Bronchial epithelial cell (primary cell): ENCODE data around the gene ZNF423. TPM values are rescaled to one million over a fixed set of nuclear protein-coding genes. Genes with fewer than 3 reads are reported as not detected.

ENCODE experiments used
- DNase-seq: peaks from one replicate; pipeline ENCODE4 v3.0.0-alpha.2; 2010; ENCODE audit warnings: low read depth
- FAIRE-seq: peaks from 2 replicates; lab custom pipeline; 2011; peaks lifted over from hg19 to GRCh38; lab: Jason Lieb, UNC
- H3K27me3 ChIP-seq: 2 replicates; pipeline ENCODE4 v1.5.1; 2011; ENCODE audit warnings: low read length; ENCODE audit not compliant: control insufficient read depth, insufficient read depth
- H3K36me3 ChIP-seq: 2 replicates; pipeline ENCODE4 v1.5.1; 2011; ENCODE audit warnings: low read length; ENCODE audit not compliant: control insufficient read depth, insufficient read depth
- H3K4me3 ChIP-seq: 2 replicates; pipeline ENCODE4 v1.5.1; 2011; ENCODE audit warnings: mild to moderate bottlenecking, low read depth, low read length, control low read depth
- CTCF ChIP-seq: IDR thresholded peaks from 2 replicates; pipeline ENCODE4 v1.5.1; 2011; ENCODE audit warnings: mild to moderate bottlenecking, moderate library complexity, low read length, control low read depth, inconsistent platforms; ENCODE audit not compliant: insufficient read depth, severe bottlenecking
- total RNA-seq: library from RNA; depleted of rRNA; stranded (reverse); fragments of >200 nt; gene quantifications from 2 replicates; pipeline ENCODE4 v1.2.1, GENCODE V29; 2014

Gene ZNF423
- total RNA-seq, 1 donor from 2014 or later, result under 0.01 TPM

GRCh38 chr16:49755716-49756505 lies 100.0 kb downstream of the ZNF423 start:
- Histone ChIP-seq H3K4me3 (no peak overlapping the region), H3K27me3 (no peaks in the 10 kb centered on the region), H3K36me3 (no peaks in the 10 kb centered on the region)
- no peak for DNase-seq
- TF ChIP-seq CTCF, result no peak
- FAIRE-seq, result no peak

DNA sequence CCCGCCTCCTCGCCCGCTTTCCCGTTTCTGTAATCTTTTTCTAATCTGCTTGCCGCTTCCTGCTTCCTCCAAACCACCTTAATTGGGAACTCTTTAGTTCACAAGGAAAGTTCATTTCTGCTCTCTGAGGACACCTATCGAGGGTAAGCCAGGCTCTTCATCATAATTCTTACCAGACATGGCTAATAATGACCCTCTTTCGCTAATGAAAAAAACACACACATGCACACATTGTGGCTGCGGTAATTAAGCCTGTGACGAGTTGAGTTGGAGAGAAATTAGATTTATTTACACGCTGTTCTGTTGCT lies 100.6 kb downstream of the ZNF423 start:
- FAIRE-seq, result no peak
- H3K4me3 ChIP-seq, result no peak overlapping the region
- TF ChIP-seq CTCF, result peak; percentile 21
- peak; percentile 27 for DNase-seq
- H3K27me3 ChIP-seq, result no peaks in the 10 kb centered on the region
- no peaks in the 10 kb centered on the region for H3K36me3 ChIP-seq

GRCh38 chr16:49754495-49755312 lies 101.2 kb downstream of the ZNF423 start:
- FAIRE-seq, result no peak

GRCh38 chr16:49750341-49751000 lies 105.4 kb downstream of the ZNF423 start:
- H3K4me3 ChIP-seq, result no peak overlapping the region
- no peaks in the 10 kb centered on the region for H3K27me3 ChIP-seq
- TF ChIP-seq CTCF, result no peak
- no peaks in the 10 kb centered on the region for H3K36me3 ChIP-seq
- no peak for DNase-seq
- no peak for FAIRE-seq

More at GRCh38 chr16:49754495-49755312, 101.2 kb downstream of the ZNF423 start:
- Histone ChIP-seq H3K36me3 (no peaks in the 10 kb centered on the region), H3K27me3 (no peaks in the 10 kb centered on the region), H3K4me3 (no peak overlapping the region)
- peak; percentile 12 for DNase-seq
- no peak for TF ChIP-seq CTCF

DNA sequence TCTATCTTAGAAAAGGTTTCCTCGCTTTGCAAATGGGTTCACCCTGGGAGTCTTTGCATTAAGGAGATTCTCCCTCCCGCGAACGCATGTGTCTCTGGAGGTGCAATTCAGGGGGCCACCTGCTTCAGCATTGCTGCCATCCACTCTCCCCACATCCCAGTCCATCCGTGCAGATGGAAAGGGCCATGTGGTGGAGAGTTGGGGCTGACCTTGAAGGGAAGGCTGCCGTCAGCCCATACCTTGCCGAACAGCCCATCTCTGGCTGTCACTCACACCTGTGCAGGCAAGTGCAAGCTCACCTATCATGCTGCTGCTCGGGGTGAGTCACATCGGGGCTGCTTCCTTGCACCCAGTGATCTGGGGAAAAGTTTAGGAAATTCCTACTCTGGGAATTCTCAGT lies 106.1 kb downstream of the ZNF423 start:
- Histone ChIP-seq H3K4me3 (no peak overlapping the region), H3K27me3 (no peaks in the 10 kb centered on the region), H3K36me3 (no peaks in the 10 kb centered on the region)
- no peak for TF ChIP-seq CTCF
- DNase-seq (no peak), FAIRE-seq (no peak)
